ENCODE measurements around the gene ENOX1.

ENOX1 gene

DNA sequence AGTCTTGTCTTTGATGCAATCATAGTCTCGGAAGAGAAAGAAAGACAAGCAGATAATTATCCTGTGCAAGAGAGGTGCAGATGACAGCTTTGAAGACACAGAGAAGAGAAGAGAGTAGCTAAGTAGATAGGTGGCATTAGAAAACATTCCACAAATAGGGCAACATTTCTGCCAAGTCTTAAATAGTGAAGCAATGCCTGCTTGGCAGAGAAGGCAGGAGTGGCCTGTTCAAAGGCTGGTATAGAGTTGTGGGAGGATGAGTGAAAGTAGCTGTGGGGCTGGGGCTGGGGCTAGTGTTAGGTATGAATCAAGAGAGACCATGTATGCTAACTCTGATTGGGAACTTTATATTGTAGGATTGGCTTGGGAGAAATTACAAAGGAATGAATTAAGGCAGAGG, 457.9 kb downstream of the ENOX1 start:
- DNase-seq (ENCODE audit: extremely low read depth in 1 of 2, low read depth in 1 of 2) = no peak

DNA sequence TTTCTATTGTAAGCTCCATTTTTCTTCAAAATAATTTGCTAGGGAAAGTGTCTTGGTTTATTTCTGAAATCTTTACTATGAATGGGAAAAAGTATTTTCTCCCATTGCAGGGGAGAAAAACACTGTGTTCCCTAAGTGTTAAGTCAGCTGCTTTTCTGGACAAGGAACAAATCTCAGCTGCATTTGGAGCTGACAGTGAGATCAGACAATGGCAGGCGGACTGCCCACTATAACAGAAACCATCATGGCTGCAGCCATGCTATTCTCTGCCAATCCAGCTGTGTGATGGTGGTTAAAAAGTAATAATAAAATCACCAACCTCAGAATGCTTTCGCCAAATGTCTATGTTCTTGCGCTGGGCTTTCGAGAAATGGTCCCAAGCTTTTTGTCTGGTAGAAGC, 460.7 kb downstream of the ENOX1 start:
- DNase-seq (ENCODE audit: extremely low read depth in 1 of 2, low read depth in 1 of 2) = no peak

DNA sequence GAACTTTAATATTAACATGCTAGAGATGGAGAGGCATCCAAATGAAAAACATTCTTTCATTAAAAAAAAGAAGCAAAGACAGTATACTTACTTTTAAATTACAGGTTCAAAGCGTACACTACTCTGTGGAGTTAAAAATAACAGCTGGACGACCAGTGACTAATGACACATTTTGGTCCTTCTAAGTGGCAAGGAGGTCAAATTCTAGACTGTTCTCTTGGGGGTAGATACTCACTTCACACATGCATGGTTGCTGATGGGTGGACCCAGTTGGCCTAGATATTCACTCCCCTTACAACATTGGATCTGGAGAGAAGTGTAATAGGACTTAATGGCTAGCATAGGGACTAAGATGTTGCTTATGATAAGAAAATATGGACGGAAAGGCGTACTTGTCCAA, 461.1 kb downstream of the ENOX1 start:
- DNase-seq (ENCODE audit: extremely low read depth in 1 of 2, low read depth in 1 of 2) = no peak

- no peak for DNase-seq (ENCODE audit: extremely low read depth in 1 of 2, low read depth in 1 of 2)
Observed at GRCh38 chr13:43324129-43324528, 462.6 kb downstream of the ENOX1 start.

DNA sequence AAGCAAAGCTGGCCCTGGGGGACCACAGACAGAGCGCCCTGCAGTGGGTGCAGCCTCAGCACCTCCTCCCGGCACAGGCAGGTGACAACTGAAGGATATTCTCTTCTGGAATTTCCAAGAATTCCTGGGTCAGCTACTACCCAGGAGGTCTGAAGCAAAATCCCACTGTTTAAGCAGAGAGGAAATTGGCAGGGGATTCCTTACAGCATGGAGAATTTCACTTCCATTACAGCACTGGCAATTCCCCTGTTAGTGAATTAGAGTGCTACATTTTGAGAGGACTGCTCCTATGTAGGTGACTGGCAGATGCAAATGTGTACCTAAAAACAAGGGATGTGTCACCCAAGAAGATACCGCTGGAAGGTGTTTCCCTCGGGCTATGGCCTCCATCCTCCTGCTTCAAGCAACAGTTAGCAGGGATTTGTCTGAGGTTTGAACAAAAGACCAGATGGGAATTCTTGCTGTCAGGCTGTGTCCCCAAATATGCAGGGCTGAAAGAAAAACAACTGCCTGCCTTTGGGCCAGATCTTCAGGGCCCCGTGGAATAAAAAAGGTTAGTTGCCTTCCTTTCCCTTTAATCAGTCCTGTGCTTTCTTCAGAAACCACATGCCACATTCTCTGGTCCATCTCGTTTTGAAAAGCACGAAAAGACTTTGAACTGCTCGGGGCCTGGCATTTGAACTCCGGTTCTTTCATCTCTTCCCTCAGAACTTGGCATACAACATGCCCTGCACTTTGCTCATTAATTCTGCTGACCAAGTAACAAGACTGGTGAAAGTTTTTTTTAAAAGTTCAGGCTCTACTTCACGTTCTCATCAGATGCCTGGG, 466.9 kb downstream of the ENOX1 start:
- DNase-seq (ENCODE audit: extremely low read depth in 1 of 2, low read depth in 1 of 2) = no peak

- DNase-seq (ENCODE audit: extremely low read depth in 1 of 2, low read depth in 1 of 2) = no peak
Observed at GRCh38 chr13:43316946-43317353, 469.8 kb downstream of the ENOX1 start.

GRCh38 chr13:43316281-43316680, 470.5 kb downstream of the ENOX1 start:
- no peak for DNase-seq (ENCODE audit: extremely low read depth in 1 of 2, low read depth in 1 of 2)

GRCh38 chr13:43315522-43315921, 471.2 kb downstream of the ENOX1 start:
- no peak for DNase-seq (ENCODE audit: extremely low read depth in 1 of 2, low read depth in 1 of 2)

DNA sequence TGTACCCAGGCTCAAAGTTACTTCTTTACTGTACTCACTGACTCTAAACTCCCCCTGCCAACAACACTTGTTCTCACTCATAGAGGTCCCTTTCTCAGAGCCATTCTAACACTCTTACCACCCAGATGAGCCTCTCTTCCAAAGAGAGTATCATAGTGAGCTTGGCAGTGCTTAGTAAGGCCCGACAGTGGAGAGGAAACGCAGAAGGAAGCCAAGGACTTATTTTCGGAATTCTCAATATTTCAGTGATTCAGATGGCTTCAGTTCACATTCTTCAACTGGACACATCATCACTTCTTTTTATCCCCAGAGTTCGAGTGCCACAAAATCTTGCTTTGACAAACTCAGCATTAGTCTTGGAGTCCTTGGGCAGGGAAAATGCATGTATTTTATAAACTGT, 477.5 kb downstream of the ENOX1 start:
- no peak for DNase-seq (ENCODE audit: extremely low read depth in 1 of 2, low read depth in 1 of 2)

DNA sequence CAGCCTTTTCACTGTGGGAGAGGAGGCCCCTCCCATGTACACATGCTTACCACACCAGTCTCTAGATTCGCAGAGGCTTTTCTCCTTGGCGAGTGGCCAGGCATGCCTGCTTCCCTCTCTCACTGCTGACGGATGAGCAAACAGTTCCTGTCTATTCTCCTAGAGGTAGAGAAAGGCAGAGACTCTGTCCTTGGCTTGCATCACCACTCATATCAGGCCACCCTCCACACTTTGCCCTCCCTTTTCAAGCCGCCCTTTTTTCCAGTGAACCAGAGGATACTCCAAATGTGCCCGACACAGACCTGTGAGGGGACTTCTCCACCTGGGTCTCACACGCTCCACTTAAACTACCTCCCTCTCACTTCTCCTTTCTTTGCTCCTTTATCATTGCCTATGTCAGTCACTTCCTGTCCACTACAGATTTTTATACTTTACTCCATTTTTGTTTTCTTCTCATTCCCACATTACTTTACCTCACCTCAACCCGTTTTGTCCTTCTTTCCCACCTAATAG, 478.8 kb downstream of the ENOX1 start:
- DNase-seq (ENCODE audit: extremely low read depth in 1 of 2, low read depth in 1 of 2) = no peak

- DNase-seq (ENCODE audit: extremely low read depth in 1 of 2, low read depth in 1 of 2) = no peak
Observed at GRCh38 chr13:43307221-43307920, 479.4 kb downstream of the ENOX1 start.

- DNase-seq (ENCODE audit: extremely low read depth in 1 of 2, low read depth in 1 of 2) = no peak
Observed at GRCh38 chr13:43306372-43306771, 480.4 kb downstream of the ENOX1 start.

DNA sequence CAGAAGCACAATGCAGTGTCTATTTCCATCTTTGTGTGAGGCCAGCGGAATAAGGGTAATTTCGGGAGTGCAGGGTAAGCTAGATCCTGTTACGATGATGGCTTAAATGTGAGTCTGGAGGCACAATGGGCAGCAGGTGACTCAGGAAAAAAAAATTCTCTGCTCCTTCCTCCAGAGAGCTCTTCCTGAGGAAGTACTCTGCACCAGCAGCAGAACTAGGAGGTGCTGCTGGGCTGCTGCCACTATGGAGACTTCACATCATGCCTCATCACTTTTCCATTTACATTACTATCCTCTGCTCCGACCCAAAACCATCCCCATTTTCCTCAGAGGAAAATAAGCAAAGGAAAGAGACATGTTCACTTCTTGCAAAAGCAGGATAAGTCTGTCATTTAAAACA, 481.4 kb downstream of the ENOX1 start:
- DNase-seq (ENCODE audit: extremely low read depth in 1 of 2, low read depth in 1 of 2) = no peak

DNA sequence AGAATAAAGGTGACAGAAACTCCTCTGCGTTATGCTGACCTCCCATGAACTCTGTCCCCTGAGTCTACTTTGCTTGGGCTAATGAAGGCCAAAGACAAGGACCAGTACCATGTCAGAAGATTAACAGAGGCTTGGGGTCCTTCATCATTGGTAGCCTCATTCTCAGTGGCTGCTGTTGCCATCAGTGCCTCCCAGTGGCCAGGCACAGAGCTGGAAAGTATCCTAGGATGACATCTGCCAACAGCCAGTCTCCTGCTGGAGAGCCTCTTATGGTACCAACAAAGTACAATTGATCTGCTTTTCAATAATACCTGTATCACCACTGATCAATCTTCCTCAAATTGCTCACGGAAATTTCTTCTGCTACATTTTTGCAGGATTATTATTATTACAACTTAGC, 481.8 kb downstream of the ENOX1 start:
- no peak for DNase-seq (ENCODE audit: extremely low read depth in 1 of 2, low read depth in 1 of 2)

DNA sequence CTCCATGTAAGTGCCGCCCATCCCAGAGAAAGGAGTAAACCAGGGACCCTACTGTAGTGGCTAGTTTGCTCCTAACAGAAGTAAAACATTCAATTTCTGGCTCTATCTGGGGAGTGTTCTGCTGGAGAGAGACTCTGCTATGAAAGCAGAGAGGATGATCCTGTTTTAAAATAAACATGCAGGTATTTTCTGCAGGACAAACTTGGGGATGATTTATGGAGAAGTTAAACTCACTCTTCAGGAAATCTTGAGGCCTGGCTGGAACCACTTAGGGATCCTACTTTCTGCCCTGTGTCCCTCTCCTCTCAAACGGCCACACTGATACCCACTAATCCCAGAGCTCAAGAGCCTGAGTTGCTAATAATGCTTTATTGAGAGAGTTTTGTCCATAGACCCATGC, 482.3 kb downstream of the ENOX1 start:
- DNase-seq (ENCODE audit: extremely low read depth in 1 of 2, low read depth in 1 of 2) = no peak

GRCh38 chr13:43303033-43303729, 483.6 kb downstream of the ENOX1 start:
- DNase-seq (ENCODE audit: extremely low read depth in 1 of 2, low read depth in 1 of 2) = no peak

- no peak for DNase-seq (ENCODE audit: extremely low read depth in 1 of 2, low read depth in 1 of 2)
Observed at GRCh38 chr13:43301346-43301969, 485.3 kb downstream of the ENOX1 start.

- no peak for DNase-seq (ENCODE audit: extremely low read depth in 1 of 2, low read depth in 1 of 2)
Observed at GRCh38 chr13:43300865-43301264, 485.9 kb downstream of the ENOX1 start.

DNA sequence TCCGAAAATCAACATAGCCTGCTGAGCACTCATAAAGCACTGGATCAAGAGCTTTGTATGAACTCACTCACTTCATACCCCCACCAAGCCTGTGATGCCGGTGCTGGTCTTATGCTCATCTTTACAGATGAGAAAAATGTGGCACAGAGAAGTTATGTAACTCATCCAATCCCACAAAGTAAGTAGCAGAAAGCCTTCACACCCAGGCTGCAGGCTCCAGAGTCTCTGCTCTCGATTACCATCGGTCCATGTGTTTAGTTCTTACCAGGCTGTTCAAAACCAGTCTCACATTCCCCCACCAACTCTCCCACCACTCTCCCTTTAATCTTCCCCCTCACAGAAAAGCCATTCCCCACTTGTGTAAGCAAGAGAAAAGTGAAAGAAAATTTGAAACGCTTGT, 487.4 kb downstream of the ENOX1 start:
- DNase-seq (ENCODE audit: extremely low read depth in 1 of 2, low read depth in 1 of 2) = no peak

DNA sequence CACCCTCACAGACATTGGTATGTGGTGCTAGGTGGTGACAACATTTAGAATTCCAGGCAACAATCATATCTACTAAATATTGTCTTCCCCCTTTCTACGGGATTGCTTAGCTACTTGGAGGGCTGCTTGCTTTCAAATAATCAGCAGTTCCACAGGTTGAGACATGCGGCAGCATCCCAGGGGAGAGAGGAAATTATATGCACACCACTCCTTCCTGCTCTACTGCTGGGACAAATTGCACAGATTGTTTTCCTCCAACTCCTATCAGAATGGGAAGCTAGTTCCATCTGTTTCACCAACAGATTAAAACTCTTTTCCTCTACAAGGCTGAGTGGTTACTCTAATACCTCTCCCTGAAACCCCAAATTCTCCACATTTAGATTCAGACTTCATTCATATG, 488.0 kb downstream of the ENOX1 start:
- no peak for DNase-seq (ENCODE audit: extremely low read depth in 1 of 2, low read depth in 1 of 2)

Data from stimulated activated CD8-positive, alpha-beta memory T cell treated with anti-CD3 and anti-CD28 coated beads, Interleukin-7, amount 100 ng/mL, for 48 hours (primary cell).